ENCODE data around the gene TM9SF1.

DNA sequence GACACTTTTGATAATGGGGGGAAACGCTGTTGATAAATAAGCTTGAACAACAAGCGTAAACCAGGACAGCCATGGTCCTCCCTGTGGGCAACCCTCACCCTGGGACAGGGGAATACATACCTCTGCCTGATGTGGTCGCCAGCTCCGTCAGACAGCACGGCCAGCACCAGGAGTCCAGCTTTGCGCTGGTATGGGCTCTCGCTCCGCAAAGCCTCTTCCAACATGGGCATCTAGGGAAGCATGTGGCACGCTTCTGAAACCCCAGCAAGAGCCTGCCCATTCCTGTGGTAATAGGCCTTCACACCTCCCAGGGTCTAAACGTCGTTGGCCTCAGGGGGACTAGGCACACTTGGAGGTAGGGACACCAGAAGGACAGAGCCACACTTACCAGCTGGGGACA, 9.5 kb downstream of the TM9SF1 start:
- TF ChIP-seq, protein P1, sequence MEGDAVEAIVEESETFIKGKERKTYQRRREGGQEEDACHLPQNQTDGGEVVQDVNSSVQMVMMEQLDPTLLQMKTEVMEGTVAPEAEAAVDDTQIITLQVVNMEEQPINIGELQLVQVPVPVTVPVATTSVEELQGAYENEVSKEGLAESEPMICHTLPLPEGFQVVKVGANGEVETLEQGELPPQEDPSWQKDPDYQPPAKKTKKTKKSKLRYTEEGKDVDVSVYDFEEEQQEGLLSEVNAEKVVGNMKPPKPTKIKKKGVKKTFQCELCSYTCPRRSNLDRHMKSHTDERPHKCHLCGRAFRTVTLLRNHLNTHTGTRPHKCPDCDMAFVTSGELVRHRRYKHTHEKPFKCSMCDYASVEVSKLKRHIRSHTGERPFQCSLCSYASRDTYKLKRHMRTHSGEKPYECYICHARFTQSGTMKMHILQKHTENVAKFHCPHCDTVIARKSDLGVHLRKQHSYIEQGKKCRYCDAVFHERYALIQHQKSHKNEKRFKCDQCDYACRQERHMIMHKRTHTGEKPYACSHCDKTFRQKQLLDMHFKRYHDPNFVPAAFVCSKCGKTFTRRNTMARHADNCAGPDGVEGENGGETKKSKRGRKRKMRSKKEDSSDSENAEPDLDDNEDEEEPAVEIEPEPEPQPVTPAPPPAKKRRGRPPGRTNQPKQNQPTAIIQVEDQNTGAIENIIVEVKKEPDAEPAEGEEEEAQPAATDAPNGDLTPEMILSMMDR (IDR thresholded peaks at IDR 0.05): no peak
- no peak for TF ChIP-seq POLR2A (IDR thresholded peaks at IDR 0.05)

Measured in tibial nerve (tissue), 3 donors.